Measurements from ENCODE around the gene COG5.

The COG5 gene

GRCh38 chr7:107482571-107482970, 81.1 kb downstream of the COG5 start:
- H3K9me3 ChIP-seq (ENCODE audit: insufficient read depth, low read depth, low read length), result no peaks in the 10 kb centered on the region
- TF ChIP-seq CTCF (conservative IDR thresholded peaks at IDR 0.05; ENCODE audit: low read length), result no peak
- TF ChIP-seq EZH2phosphoT487 (IDR thresholded peaks at IDR 0.05; ENCODE audit: borderline replicate concordance), result no peak
- no peak overlapping the region for H3K4me2 ChIP-seq (ENCODE audit: low read depth, low read length, poor library complexity, severe bottlenecking)
- no peaks in the 10 kb centered on the region for H3K36me3 ChIP-seq (ENCODE audit: insufficient read depth, low read length)
- H3K4me3 ChIP-seq (ENCODE audit: low read length, poor library complexity, severe bottlenecking), result no peak overlapping the region
- H3K27me3 ChIP-seq (ENCODE audit: insufficient read depth, low read length, poor library complexity, severe bottlenecking), result no peaks in the 10 kb centered on the region
- no peak overlapping the region for H3K9ac ChIP-seq (ENCODE audit: low read depth, low read length, poor library complexity, severe bottlenecking)
- no peaks in the 10 kb centered on the region; the same call in 1 of the 2 replicates for H3K79me2 ChIP-seq (ENCODE audit: insufficient read depth, low read length)
- no peak overlapping the region for H2AFZ ChIP-seq (ENCODE audit: low read length)
- peaks cover 4% of the 10 kb centered on the region for H3K4me1 ChIP-seq (ENCODE audit: insufficient read depth, low read length, poor library complexity, severe bottlenecking)
- H3F3A ChIP-seq (ENCODE audit: low read depth), result no peaks in the 10 kb centered on the region
- H4K20me1 ChIP-seq (ENCODE audit: insufficient read depth, low read length, poor library complexity, severe bottlenecking), result no peaks in the 10 kb centered on the region
- H3K9me2 ChIP-seq (replicated peaks; ENCODE audit: low read depth, low read length), result no peaks in the 10 kb centered on the region

DNA sequence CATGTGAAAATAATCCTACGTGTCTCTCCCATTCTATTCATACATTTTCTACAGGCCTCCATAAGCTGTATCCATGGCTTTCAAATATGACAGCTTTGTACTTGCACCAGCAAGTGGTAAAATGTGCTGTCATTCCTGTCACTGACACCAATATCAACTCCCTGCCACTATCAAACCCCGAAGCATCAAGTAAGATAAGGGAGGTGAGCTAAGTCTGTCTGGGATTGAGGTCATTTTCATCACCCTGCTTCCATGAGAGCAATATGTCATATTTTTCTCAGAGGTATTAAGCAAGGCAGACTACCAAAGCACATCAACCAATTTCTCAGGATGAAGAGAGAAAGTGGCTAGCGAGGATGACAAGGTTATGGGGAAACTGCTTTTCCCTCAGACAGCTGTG, 82.8 kb downstream of the COG5 start:
- H3K4me3 ChIP-seq (ENCODE audit: low read length, poor library complexity, severe bottlenecking), result no peak overlapping the region
- H2AFZ ChIP-seq (ENCODE audit: low read length), result no peak overlapping the region
- H4K20me1 ChIP-seq (ENCODE audit: insufficient read depth, low read length, poor library complexity, severe bottlenecking), result no peaks in the 10 kb centered on the region
- no peaks in the 10 kb centered on the region for H3K9me2 ChIP-seq (replicated peaks; ENCODE audit: low read depth, low read length)
- H3K9me3 ChIP-seq (ENCODE audit: insufficient read depth, low read depth, low read length), result no peaks in the 10 kb centered on the region
- H3F3A ChIP-seq (ENCODE audit: low read depth), result no peaks in the 10 kb centered on the region
- H3K27me3 ChIP-seq (ENCODE audit: insufficient read depth, low read length, poor library complexity, severe bottlenecking), result no peaks in the 10 kb centered on the region
- H3K36me3 ChIP-seq (ENCODE audit: insufficient read depth, low read length), result no peaks in the 10 kb centered on the region
- no peak overlapping the region for H3K4me2 ChIP-seq (ENCODE audit: low read depth, low read length, poor library complexity, severe bottlenecking)
- H3K9ac ChIP-seq (ENCODE audit: low read depth, low read length, poor library complexity, severe bottlenecking), result no peak overlapping the region
- TF ChIP-seq CTCF (conservative IDR thresholded peaks at IDR 0.05; ENCODE audit: low read length), result no peak
- H3K79me2 ChIP-seq (ENCODE audit: insufficient read depth, low read length), result no peaks in the 10 kb centered on the region; the same call in 1 of the 2 replicates
- peaks cover under 1% of the 10 kb centered on the region for H3K4me1 ChIP-seq (ENCODE audit: insufficient read depth, low read length, poor library complexity, severe bottlenecking)

GRCh38 chr7:107479303-107479702, 84.4 kb downstream of the COG5 start:
- Histone ChIP-seq H2AFZ (ENCODE audit: low read length) (no peak overlapping the region), H3K9ac (ENCODE audit: low read depth, low read length, poor library complexity, severe bottlenecking) (no peak overlapping the region), H4K20me1 (ENCODE audit: insufficient read depth, low read length, poor library complexity, severe bottlenecking) (no peaks in the 10 kb centered on the region), H3K27me3 (ENCODE audit: insufficient read depth, low read length, poor library complexity, severe bottlenecking) (no peaks in the 10 kb centered on the region), H3K79me2 (ENCODE audit: insufficient read depth, low read length) (no peaks in the 10 kb centered on the region; the same call in 1 of the 2 replicates), H3K36me3 (ENCODE audit: insufficient read depth, low read length) (no peaks in the 10 kb centered on the region), H3K4me1 (ENCODE audit: insufficient read depth, low read length, poor library complexity, severe bottlenecking) (no peaks in the 10 kb centered on the region), H3K4me3 (ENCODE audit: low read length, poor library complexity, severe bottlenecking) (no peak overlapping the region), H3F3A (ENCODE audit: low read depth) (no peaks in the 10 kb centered on the region), H3K9me3 (ENCODE audit: insufficient read depth, low read depth, low read length) (no peaks in the 10 kb centered on the region), H3K9me2 (replicated peaks; ENCODE audit: low read depth, low read length) (no peaks in the 10 kb centered on the region), H3K4me2 (ENCODE audit: low read depth, low read length, poor library complexity, severe bottlenecking) (no peak overlapping the region)
- TF ChIP-seq CTCF (conservative IDR thresholded peaks at IDR 0.05; ENCODE audit: low read length), result no peak
- no peak for TF ChIP-seq EZH2phosphoT487 (IDR thresholded peaks at IDR 0.05; ENCODE audit: borderline replicate concordance)

Data from Loucy (cell line).